Hematopoietic multipotent progenitor cell treated with erythropoietin and hydrocortisone succinate and interleukin-3 and kit ligand, for 6 days (in vitro differentiated cells): ENCODE measurements around the gene GALNT9.
"Not testable (repeated sequence)": the region's sequence is repeated elsewhere in the genome, so short reads cannot be mapped to it uniquely, and the experiment has no call there.

ENCODE experiments used
- DNase-seq: peaks from one replicate; pipeline ENCODE4 v3.0.0-alpha.2; 2015

The GALNT9 gene

GRCh38 chr12:132228476-132229192, 100.8 kb downstream of the GALNT9 start:
- DNase-seq, result no peak

GRCh38 chr12:132227782-132228475, 101.5 kb downstream of the GALNT9 start:
- DNase-seq, result no peak

- no peak for DNase-seq
Observed at GRCh38 chr12:132227118-132227517, 102.3 kb downstream of the GALNT9 start.

- no peak for DNase-seq
Observed at GRCh38 chr12:132226604-132227003, 102.8 kb downstream of the GALNT9 start.

GRCh38 chr12:132225214-132225613, 104.2 kb downstream of the GALNT9 start:
- no peak for DNase-seq

- no peak for DNase-seq
Observed at GRCh38 chr12:132224484-132224883, 104.9 kb downstream of the GALNT9 start.

- DNase-seq, result no peak
Observed at GRCh38 chr12:132222808-132223173, 106.6 kb downstream of the GALNT9 start.

GRCh38 chr12:132222096-132222807, 107.1 kb downstream of the GALNT9 start:
- DNase-seq, result peak; percentile 69

- not testable (repeated sequence) for DNase-seq
Observed at GRCh38 chr12:132219761-132220160, 109.6 kb downstream of the GALNT9 start.

GRCh38 chr12:132219323-132219722, 110.1 kb downstream of the GALNT9 start:
- DNase-seq, result no peak

GRCh38 chr12:132218915-132219314, 110.5 kb downstream of the GALNT9 start:
- peak; percentile 52 for DNase-seq

- no peak for DNase-seq
Observed at GRCh38 chr12:132218527-132218875, 110.9 kb downstream of the GALNT9 start.

GRCh38 chr12:132217800-132218526, 111.4 kb downstream of the GALNT9 start:
- DNase-seq, result no peak

- DNase-seq, result no peak
Observed at GRCh38 chr12:132217371-132217770, 112.0 kb downstream of the GALNT9 start.

- no peak for DNase-seq
Observed at GRCh38 chr12:132216354-132216987, 112.9 kb downstream of the GALNT9 start.

GRCh38 chr12:132215299-132215989, 113.9 kb downstream of the GALNT9 start:
- DNase-seq, result no peak

GRCh38 chr12:132214891-132215290, 114.5 kb downstream of the GALNT9 start:
- no peak for DNase-seq

GRCh38 chr12:132214161-132214476, 115.3 kb downstream of the GALNT9 start:
- no peak for DNase-seq

GRCh38 chr12:132213359-132214160, 115.8 kb downstream of the GALNT9 start:
- DNase-seq, result no peak

- no peak for DNase-seq
Observed at GRCh38 chr12:132211816-132212215, 117.6 kb downstream of the GALNT9 start.

GRCh38 chr12:132211326-132211725, 118.1 kb downstream of the GALNT9 start:
- no peak for DNase-seq
